Activated CD8-positive, alpha-beta memory T cell treated with anti-CD3 and anti-CD28 coated beads for 48 hours (primary cell): ENCODE results near the gene DDX49.
"Not testable (repeated sequence)": the region's sequence is repeated elsewhere in the genome, so short reads cannot be mapped to it uniquely, and the experiment has no call there.

Experiments used
- DNase-seq, 3 experiments: peaks; one replicate each; pipeline ENCODE4 v3.0.0-alpha.2; 2020; ENCODE audit warnings: low read depth in 2 of 3, low spot score in 2 of 3

The DDX49 gene

GRCh38 chr19:18910801-18911436, 8.6 kb upstream of the DDX49 start:
- DNase-seq = no peak

DNA sequence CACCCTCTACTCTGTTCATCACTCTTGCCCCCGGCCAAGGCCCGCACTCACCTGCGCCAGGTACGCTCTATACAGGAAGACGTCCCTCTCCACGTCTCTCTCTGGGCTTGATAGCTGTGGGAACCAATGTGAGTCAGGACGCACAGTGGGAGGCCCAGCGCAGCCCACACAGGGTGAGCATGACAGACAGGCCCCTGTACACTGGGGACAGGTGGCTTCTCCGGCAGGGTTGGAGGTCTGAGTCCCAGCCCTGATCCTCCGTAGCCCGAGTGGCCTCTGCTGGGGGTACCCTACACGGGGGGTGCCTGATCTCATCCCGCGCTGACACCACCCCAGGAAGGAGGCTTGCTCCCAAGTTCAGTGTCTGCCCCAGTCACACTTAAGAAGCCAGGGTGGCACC, 6.6 kb upstream of the DDX49 start:
- DNase-seq = no peak

DNA sequence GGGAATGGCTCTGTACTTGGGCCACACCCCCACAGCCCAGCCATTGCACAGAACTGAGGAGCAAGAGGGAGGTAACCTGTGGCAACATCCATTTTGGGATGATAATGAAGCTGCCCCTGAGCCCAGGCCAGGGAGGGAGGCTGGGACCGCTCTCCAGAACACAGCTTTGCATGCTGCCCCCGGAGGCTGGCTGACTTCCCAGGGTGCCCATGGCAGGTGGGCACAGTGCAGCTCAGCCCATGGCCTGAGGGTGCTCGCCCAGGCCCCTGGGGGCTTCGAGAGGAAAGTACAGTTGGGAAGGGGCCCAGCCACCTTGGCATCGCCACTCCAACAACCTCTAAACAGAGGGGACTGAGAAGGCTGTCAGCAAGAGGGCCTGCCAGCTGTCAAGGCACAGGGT, 6.0 kb upstream of the DDX49 start:
- no peak for DNase-seq

DNA sequence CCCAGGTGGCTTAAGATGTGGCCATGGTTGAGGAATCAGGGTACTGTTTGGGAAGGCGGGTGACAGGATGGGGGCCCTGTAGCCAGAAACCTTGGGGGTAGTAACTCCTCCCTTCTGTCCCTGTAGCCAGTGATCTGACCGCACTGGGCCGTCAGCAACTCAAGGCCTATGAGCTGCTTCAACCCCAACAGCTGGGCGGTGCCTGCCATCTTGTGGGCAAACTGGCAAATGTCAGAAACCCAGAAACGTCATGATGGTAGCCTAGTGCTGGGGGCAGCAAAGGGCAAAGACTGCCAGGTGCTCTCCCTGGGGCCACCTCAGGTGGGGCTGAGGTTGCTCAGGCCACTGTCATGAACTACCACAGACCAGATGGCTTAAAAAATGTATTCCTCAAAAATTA, 3.9 kb upstream of the DDX49 start:
- no peak for DNase-seq

GRCh38 chr19:18917593-18917992, 1.9 kb upstream of the DDX49 start:
- DNase-seq = not testable (repeated sequence)

GRCh38 chr19:18919900-18920214, 342 bp downstream of the DDX49 start:
- no peak for DNase-seq

- DNase-seq = no peak
These were observed 885 bp downstream of the DDX49 start for GRCh38 chr19:18920400-18920799.

- DNase-seq = no peak
These were observed 2.1 kb downstream of the DDX49 start for GRCh38 chr19:18921593-18921992.

DNA sequence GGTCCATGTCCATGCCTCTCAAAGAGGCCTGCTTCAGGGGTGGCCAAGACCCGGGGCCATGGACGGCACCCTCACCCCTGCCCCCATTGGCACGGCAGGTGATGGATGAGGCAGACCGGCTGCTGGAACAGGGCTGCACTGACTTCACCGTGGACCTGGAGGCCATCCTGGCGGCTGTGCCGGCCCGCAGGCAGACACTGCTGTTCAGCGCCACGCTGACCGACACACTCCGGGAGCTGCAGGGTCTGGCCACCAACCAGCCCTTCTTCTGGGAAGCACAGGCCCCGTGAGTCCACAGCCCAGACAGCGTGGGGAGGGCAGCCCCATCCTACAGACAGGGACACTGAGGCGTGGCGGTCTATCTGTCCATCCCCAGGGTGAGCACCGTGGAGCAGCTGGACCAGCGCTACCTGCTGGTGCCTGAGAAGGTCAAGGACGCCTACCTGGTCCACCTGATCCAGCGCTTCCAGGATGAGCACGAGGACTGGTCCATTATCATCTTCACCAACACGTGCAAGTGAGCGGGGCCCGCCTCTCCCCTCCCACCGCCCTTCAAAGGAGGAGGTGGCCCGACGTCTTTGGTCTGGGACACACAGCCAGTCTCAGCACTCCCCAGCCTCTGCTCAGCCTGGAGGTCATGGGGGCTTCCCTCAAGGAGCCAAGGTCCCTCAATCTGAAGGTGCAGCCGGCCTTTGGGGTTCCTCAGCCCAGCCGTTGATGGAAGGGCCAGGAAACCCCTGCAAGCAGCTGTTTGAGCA, 2.9 kb downstream of the DDX49 start:
- DNase-seq = no peak

- no peak for DNase-seq
These were observed 5.2 kb downstream of the DDX49 start for GRCh38 chr19:18924684-18925213.

GRCh38 chr19:18928018-18928805, 8.7 kb downstream of the DDX49 start:
- DNase-seq = no peak

DNA sequence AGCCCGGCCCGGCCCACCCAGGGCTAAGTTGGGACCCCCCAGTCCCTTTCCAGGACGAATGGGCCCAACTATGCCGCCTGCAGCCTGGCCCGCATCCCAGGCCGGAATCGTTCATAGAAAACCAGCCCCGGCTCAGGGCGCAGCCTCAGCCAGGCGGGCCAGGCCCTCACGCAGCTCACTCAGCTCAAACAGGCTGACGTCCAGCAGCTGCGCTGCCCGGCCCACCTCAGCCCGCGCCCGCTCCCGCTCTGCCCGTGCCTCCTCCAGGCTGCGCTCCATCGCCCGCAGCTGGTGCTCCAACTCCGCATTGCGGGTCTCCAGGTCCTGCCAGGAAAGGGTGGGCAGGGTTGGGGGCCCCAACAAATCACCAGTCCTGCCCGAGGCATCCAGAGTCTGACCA, 9.8 kb downstream of the DDX49 start:
- DNase-seq = no peak

DNA sequence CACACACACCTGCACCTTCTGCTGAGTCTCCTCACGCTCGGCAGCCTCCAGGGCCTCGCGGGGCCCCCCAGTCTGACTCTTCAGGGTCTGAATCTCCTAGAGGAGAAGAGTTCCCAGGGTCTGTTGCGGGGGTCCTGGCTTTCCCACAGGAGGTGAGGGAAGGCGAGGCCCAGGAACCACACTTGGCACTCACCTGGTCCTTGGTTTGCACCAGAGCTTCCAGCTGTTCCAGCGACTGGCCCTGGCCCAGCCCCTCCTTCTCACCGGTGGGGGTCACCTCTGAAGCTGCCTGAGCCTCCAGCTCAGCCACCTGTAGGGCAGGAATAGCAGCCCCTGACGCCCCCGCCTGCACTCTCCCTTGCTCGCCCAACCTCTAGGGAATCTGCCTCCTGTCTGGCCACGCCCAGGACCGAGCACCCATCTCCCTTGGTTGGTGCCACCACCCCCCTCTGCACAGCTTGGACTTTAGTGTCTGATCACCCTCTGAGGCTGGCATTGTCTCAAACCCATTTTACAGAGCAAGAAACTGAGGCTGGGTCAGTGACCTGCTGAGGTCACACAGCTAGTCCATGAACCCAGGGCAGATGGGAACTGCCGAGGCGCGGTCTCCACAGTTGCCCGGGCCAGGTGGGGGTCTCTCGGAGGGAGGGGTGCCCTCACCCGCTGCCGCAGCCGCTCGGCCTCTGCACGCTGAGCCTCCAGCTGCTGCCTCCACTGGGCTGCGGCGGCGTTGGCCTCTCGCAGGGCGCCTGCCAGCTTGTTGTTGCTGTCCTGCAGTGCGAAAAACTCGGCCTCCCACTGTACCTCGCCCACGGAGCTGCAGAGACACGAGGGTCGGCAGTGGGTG, 12.0 kb downstream of the DDX49 start:
- DNase-seq = no peak

DNA sequence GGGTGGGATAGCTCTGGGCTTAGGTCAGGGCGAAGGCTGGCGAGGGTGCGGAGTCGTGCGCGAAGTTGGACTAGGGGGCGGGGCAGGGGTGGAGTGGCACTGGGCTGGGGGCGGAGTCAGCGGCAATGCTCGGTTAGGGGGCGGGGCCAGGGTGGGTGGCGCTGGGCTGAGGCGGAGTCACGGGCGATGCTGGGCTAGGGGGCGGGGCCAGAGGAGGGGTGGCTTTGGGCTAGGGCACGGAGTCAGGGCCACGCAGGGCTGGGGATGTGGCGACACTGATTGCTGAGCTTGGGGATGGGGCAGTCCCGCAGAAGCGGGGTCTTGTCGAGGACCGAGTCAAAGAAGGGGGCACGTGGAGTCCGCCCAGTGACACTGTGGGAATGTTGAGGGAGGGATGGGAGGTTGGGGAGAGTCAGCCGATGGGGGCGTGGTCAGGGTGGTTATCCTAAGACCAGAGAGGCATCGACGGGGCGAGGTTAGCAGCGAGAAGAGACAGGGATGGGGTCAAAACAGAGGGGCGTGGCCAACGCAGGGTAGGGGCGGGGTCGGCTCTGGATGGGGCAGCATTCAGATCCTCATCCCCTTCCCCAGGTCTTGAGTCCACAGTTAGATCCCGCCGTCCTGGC, 12.8 kb downstream of the DDX49 start:
- peak; percentile 48 to 75 (median 65) for DNase-seq

- no peak for DNase-seq
These were observed 13.8 kb downstream of the DDX49 start for GRCh38 chr19:18933297-18933696.

- DNase-seq = no peak
These were observed 19.6 kb downstream of the DDX49 start for GRCh38 chr19:18939163-18939562.

DNA sequence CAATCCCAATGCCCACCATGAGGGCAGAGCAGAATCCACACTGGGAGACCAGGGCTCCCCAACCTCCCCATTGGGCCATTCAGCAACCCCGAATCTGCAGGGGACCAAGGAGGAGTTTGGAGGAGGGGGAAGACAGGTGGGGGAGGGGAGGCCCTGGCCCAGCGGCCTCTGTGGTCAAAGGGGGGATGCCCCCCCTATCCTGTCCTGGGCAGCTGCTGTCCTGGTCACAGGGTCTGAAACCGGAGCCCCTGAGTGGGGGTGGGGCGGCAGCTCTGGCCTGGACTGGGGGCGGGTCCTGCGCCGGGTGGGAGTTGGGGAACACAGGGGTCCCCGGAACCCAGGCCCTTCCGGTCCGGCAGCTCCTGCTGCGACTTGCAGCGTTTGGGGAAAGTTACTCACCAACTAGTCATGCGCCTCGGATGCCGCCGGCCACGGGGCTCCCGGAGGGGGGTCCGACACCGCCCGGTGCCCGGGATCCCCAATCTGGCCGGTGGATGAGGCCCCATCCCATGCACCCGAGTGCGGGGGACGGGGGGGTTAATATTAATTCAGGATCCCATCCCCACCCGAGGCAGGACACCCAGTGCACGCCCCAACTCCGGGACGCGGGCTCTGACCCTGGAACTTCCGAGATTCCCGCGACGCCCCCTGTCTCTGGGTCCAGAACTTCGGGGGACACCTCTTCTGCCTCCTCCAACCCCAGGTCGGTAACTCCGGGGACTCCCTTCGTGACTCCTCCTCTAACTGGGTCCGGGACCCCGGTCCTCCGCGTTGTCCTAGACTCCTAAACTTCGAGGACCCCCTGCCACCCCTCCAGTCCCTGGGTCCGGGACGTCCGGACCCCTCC, 20.6 kb downstream of the DDX49 start:
- no peak for DNase-seq

- DNase-seq = peak; percentile 42 to 63 (median 47)
These were observed 21.5 kb downstream of the DDX49 start, which contains the start of gene HOMER3 for GRCh38 chr19:18940769-18941627. Gene HOMER3 (minus strand): TSS chr19:18941217. CDS start chr19:18938982, 2,235 bp downstream.
